B cell (primary cell): ENCODE data around the gene ZNF35.

Source experiments
- CTCF ChIP-seq: fragments of 200-600 bp; IDR thresholded peaks from one replicate; pipeline ENCODE4 v1.8.0; 2022; ENCODE audit warnings: antibody characterized with exemption, mild to moderate bottlenecking
- EZH2 ChIP-seq: IDR thresholded peaks from 2 replicates; pipeline ENCODE4 v1.6.1; 2012; ENCODE audit warnings: borderline replicate concordance, low read depth, mild to moderate bottlenecking, moderate library complexity, low read length; ENCODE audit not compliant: insufficient read depth, poor library complexity, severe bottlenecking

GRCh38 chr3:44687898-44688297 lies 39.4 kb downstream of the ZNF35 start:
- no peak for TF ChIP-seq CTCF
- TF ChIP-seq EZH2, result no peak
